Measurements from ENCODE around the gene CYRIA.

Gene CYRIA

DNA sequence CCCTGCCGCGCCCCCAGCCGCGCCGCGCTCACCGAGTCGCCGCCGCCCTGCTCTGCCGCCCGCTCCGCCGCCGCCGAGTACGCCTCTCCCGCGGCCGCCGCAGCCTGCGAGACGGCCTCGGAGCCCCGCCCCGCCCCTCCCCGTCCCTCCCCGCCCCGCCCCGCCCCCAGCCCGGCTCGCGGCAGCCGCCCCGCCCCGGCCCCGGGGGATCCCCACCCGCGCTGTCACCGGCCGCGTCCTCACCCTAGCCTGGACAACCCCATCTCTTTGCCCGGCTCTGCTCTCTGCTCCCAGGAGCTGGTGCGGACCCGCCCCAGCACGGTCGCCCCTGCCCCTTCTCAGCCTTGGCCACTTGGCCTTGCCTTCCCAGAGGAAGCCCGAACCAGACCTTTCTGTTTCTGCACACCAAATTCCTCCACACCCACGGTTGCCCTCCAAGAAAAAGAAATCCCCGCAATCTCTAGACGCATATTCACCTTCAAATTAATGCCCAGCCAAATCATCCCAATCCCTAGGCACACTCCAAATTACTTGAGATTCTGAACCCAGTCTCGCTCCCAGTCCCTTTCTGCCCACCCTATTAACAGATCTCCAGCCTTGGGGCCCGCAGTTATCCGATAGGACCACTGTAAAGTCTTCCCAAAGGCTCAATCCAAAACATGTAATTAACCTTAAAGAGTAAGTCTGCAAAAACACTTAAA, at the start of gene CYRIA:
Gene CYRIA (minus strand): TSS at position 87 of the 701 bp plus-strand sequence. CDS start 77,715 bp downstream, outside the sequence.
- H3K4me3 ChIP-seq (ENCODE audit: low read length): peak within 1 kb of the TSS; percentile 47
- no peak for TF ChIP-seq ZNF274 (IDR thresholded peaks at IDR 0.05; ENCODE audit: low read depth, low read length)

DNA sequence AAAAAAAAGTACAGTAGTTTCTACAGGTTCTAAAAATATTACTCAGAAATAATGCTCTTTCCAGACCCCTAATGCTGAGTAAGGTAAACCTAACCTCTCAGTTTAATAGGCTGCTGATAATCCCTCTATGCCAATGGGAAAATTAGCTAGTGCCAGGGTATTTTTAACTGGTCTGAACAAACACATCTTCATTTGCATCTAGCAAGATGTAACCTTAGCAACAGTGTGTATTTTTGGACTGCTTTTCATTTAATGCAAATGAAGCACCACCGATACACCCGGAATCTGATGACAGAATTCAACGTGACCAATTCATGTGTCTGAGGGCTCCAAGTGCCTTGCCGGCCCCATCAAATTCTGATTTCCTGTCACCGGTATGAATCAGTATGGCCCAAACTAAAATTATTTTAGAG, 47.4 kb upstream of the CYRIA start:
- TF ChIP-seq ZNF274 (IDR thresholded peaks at IDR 0.05; ENCODE audit: low read depth, low read length): no peak
- H3K4me3 ChIP-seq (ENCODE audit: low read length): no peak overlapping the region

DNA sequence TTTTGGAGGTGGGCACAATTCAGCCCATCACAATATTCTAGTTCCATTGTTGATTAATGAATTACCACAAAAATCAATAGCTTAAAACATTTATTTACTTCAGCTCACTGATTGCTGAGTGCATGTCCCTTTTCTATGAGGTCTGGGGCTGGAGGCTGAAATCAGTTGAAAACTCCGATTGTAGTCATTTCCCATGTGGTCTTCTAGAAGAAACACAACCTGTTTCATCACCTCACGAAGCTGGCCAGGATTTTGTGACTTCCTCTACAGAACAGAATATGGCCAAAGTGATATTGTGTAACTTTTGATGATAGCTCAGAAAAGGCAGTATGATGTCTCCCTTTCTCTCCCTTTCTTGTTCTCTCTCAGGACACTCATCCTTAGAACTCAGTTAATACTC, 44.1 kb upstream of the CYRIA start:
- TF ChIP-seq ZNF274 (IDR thresholded peaks at IDR 0.05; ENCODE audit: low read depth, low read length): no peak
- no peak overlapping the region for H3K4me3 ChIP-seq (ENCODE audit: low read length)

DNA sequence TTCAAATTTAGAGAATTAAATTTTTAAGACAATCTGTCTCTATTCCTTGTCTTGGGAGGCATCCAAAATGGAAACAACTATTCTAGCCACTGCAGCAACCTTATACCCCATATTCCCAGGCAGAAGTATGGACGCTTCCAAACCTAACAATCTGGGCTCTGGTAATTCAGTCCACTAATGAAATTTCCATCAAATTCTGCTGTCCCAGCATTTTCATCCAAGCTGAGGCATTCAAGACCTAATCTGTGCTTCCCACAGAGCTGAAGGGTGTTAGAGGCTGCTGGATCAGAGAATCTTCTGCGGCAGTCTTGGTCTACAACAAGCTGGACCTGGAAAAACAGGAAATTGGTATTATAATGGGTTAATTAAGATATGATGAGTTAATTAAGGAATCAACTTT, 42.5 kb upstream of the CYRIA start:
- TF ChIP-seq ZNF274 (IDR thresholded peaks at IDR 0.05; ENCODE audit: low read depth, low read length): no peak
- no peak overlapping the region for H3K4me3 ChIP-seq (ENCODE audit: low read length)

DNA sequence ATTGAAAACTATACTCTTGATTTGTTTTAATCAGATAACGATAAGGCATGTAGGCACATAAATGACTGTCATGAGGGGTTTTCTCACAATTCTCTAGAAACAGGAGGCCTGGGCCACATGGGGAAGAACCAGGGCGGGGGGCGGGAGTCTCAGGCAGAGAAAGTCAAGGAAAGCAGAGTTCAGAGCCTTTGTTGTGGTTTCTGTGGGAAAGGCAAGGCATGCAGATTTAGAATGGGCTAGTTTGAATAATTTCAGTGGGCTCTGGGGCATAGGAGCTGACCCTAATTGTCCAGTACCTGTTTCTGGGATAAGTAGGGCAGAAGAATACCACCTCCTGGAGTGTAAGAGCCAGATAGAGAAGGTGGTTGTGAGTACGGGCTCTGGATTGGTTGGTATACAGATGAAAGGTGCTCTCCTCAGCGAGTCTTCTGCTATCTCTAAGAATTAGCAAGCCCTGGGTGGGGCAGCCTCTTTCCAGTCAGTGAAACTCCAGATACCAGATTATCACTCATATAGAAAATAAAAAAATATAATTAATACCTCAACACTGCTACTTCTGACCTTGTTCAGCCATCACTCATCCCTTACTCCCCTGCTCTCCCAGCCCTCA, 41.5 kb upstream of the CYRIA start:
- no peak for TF ChIP-seq ZNF274 (IDR thresholded peaks at IDR 0.05; ENCODE audit: low read depth, low read length)
- H3K4me3 ChIP-seq (ENCODE audit: low read length): no peak overlapping the region

DNA sequence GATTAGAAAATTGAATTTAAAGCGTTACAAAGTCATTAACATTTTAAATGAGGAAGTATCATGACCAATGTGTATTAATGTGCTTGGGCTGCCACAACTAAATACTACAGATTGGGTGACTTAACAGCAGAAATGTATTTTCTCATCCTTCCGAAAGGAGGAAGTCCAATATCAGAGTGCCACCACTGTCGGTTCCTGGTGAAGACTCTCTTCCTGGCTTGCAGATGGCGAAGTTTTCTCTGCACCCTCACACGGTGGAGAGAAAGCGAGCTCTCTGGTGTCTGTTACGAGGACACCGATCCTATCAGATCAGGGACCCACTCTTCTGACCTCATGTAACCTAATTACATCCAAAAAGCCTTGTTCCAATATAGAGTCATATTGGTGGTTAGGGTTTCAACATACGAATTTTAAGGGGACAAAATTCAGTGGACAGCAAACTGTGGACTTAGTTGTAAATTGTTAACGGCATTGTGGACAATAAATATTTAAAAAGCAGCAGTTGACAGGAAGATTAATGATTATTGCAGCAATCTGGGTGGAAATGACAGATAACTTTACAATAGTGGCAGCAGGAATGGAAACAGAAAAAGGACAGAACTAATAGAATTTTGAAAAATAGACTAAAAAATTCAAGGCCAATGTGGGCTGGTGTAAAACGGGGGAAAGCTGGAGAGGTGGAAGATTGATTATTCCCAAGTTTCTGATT, 35.1 kb upstream of the CYRIA start:
- no peak for TF ChIP-seq ZNF274 (IDR thresholded peaks at IDR 0.05; ENCODE audit: low read depth, low read length)
- no peak overlapping the region for H3K4me3 ChIP-seq (ENCODE audit: low read length)

DNA sequence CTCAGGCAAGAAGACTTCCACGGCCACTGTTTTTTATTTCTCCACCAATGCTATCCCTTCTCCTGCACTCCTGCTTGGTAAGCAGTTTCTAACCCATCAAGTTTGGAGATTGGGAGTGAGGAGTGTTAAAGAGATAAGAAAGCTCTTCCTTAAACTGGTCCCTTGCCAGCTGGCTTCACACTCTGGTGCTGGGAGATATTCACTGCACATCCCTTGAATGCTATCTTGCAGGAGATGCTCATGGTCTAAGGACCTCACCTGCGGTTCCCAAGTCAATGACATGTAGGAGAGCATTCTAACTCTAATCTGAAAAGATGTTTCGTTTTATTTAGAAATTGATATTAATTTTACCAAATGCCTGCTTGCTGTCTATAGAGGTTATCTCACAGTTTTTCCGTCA, 28.2 kb upstream of the CYRIA start:
- TF ChIP-seq ZNF274 (IDR thresholded peaks at IDR 0.05; ENCODE audit: low read depth, low read length): no peak
- H3K4me3 ChIP-seq (ENCODE audit: low read length): no peak overlapping the region

DNA sequence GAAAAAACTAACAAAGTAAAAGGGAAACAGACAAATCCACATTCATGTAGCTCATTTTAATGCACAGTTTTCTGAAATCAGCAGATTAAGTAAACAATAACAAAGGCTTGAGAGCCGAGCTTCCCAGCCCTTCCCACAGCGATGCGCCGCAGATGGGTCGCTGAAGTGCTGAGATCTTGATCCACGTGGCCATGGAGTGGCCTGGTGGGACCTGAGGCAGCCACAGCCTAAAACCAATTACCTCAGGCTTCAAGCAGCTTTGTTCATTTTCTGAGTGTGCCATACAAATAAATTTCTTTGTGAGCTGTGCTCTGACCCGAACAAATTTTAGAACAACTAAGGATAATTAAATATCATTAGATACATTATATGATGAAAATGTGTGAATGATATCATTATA, 25.6 kb upstream of the CYRIA start:
- H3K4me3 ChIP-seq (ENCODE audit: low read length): no peak overlapping the region
- no peak for TF ChIP-seq ZNF274 (IDR thresholded peaks at IDR 0.05; ENCODE audit: low read depth, low read length)

DNA sequence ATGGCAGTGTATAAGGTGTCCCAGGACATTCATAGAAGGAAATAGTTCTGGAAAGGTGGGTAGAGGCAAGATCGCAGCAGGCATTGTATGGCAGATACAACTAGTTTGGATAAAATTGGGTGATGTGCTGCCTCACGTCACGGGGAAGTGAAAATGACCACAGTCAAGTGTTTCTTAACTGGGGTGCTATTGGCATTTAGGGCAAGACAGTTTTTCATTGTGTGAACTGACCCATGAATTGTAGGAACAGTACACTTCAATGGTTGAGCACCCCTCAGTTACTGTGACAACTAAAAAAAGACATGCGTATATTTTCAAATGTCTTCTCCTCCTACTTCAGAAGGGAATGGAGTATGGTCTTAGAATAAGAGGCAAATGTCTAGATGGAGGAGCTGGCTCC, 22.3 kb upstream of the CYRIA start:
- TF ChIP-seq ZNF274 (IDR thresholded peaks at IDR 0.05; ENCODE audit: low read depth, low read length): no peak
- no peak overlapping the region for H3K4me3 ChIP-seq (ENCODE audit: low read length)

DNA sequence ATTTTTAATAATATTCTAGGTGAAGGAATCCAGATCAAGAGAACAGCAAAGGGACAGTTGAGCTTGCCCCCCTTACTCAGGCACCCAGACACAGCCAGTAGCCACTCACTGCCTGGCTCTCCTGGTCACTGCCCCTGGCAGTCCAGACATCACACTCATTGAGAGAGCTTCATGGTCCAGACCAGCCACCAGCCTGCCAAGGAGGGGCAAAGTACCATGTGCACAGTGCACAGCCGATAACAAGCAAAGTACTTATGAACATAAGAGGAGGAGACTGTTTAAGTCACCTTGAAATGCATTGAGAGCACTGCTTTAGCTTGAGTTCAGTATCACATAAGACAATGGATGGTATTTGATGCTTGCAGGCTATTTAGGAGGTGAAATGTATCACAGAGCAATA, 21.6 kb upstream of the CYRIA start:
- no peak overlapping the region for H3K4me3 ChIP-seq (ENCODE audit: low read length)
- no peak for TF ChIP-seq ZNF274 (IDR thresholded peaks at IDR 0.05; ENCODE audit: low read depth, low read length)

DNA sequence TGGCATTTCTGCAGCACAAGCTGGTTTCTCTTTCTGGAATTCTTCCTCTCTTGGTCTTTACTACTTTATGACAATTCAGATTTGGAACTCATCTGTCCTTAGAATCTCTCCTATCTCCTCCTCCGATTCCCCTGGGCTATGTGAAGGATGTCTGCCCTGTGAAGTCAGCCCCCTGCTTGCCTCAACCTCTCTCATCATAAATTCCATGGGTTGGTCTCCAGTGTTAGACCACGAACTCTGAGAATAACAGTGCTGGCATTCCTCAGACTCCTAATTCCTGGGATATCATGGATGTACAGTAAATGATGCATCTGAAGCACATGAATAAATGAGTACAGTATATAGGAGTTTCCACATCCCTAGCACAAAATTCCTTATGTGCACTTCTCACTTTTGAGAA, 21.0 kb upstream of the CYRIA start:
- no peak for TF ChIP-seq ZNF274 (IDR thresholded peaks at IDR 0.05; ENCODE audit: low read depth, low read length)
- H3K4me3 ChIP-seq (ENCODE audit: low read length): no peak overlapping the region

DNA sequence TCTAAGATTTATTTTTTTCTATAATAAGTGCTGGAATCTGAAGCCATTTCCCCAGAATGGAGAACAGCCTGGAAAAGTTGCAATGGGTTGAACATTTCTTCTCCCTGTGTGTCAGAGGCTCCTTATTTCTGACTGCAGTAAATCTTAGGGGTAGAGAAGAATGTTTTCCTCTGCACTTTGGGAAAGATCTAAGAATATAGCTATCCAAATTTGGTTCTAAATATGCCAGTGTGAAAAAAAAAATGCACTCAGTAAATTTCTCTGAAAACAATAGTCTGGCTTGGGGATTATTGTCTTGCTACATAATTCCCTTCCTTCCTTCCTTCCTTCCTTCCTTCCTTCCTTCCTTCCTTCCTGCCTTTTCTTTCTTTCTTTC, 19.7 kb upstream of the CYRIA start:
- TF ChIP-seq ZNF274 (IDR thresholded peaks at IDR 0.05; ENCODE audit: low read depth, low read length): no peak
- no peak overlapping the region for H3K4me3 ChIP-seq (ENCODE audit: low read length)

DNA sequence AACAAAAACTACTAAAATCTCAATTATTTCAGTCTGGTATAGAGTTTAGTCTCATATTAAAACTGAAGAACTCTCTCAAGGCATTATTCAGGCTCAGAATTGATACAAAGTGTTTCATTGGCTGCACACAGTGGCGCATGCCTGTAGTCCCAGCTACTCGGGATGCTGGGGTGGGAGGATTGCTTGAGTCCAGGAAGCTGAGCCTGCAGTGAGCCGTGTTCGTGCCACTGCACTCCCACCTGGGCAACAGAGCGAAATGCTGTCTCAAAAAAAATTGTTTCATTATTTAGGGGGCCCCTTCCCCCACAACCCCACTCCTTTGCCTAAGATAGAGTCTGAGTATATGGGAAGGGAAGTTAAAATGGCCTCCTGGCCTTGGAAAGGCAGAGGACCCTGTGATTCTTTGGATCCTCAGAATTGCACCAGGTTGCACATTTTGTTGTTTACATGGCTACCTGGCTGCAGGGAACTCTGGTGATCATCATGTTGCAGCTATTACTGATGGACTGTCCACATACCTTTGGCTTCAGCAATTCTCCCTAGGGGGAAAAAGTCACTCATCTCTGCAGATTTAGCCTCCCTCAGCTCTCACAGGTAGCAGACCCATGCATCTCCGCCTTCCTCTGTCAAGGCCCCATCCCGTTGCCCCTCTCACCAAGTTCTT, 19.2 kb upstream of the CYRIA start:
- TF ChIP-seq ZNF274 (IDR thresholded peaks at IDR 0.05; ENCODE audit: low read depth, low read length): no peak

DNA sequence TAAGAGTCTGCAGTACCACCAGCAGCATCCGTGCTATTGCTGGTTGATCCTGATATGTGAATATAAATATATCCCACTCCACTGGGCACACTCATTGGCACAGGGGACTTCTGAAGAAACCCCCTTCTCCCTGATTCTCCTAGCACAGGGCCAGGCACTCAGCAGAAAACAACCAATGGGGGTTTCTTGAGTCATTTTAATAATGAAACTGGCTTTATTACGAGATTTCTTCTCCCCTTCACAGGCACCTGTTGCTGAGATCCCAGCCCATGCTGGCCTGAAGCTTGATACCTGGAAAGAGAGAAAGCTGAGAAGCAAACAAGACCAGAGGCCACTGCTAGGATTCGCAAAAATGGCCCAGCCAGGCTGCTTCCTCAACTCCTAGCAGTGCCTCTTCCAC, 17.9 kb upstream of the CYRIA start:
- no peak for TF ChIP-seq ZNF274 (IDR thresholded peaks at IDR 0.05; ENCODE audit: low read depth, low read length)
- no peak overlapping the region for H3K4me3 ChIP-seq (ENCODE audit: low read length)

More for the DNA sequence above, 19.2 kb upstream of the CYRIA start:
- H3K4me3 ChIP-seq (ENCODE audit: low read length): no peak overlapping the region

Measured in GM08714 (cell line).